PC-9 (cell line): ENCODE data around the gene PAEP. TPM values are rescaled to one million over a fixed set of nuclear protein-coding genes. Genes with fewer than 3 reads are reported as not detected.
"Not testable (repeated sequence)": the region's sequence is repeated elsewhere in the genome, so short reads cannot be mapped to it uniquely, and the experiment has no call there.

Experiments
- BruUV-seq: library from RNA; stranded (reverse); fragments of 400-500 nt; replicated peaks from 2 replicates; lab custom pipeline; 2021; lab: Mats Ljungman, UMichigan
- CTCF ChIA-PET: fragments of 300-600 bp; sonication (Branson Sonifier 250); formaldehyde crosslinking; loops from one replicate; lab custom pipeline; 2022; ENCODE audit warnings: antibody characterized with exemption; lab: Charles Lee
- POLR2A ChIA-PET: fragments of 300-600 bp; sonication (Branson Sonifier 250); formaldehyde crosslinking; loops from one replicate; lab custom pipeline; 2022; ENCODE audit warnings: antibody characterized with exemption; ENCODE audit not compliant: unreplicated experiment; lab: Charles Lee
- DNase-seq, 2 experiments: peaks; one replicate each; pipeline versions ENCODE4 v3.0.0 to v3.0.0-alpha.2; 2015 to 2022; ENCODE audit warnings: mixed read lengths in 1 of 2
- H2AFZ ChIP-seq: fragments of 200-600 bp; sonication (generic); 2 replicates; pipeline ENCODE4 v1.8.1; 2017; ENCODE audit warnings: antibody characterized with exemption
- H3F3A ChIP-seq: fragments of 200-600 bp; sonication (generic); 2 replicates; pipeline ENCODE4 v1.8.1; 2017; ENCODE audit warnings: antibody characterized with exemption, mild to moderate bottlenecking, low read depth; ENCODE audit not compliant: insufficient read depth
- H3K27ac ChIP-seq: fragments of 200-600 bp; sonication (generic); 2 replicates; pipeline ENCODE4 v1.6.1; 2016; ENCODE audit warnings: mixed run types
- H3K27me3 ChIP-seq: fragments of 200-600 bp; sonication (generic); 2 replicates; pipeline ENCODE4 v1.6.1; 2016; ENCODE audit warnings: low read depth, mixed run types; ENCODE audit not compliant: insufficient read depth
- H3K36me3 ChIP-seq: fragments of 200-600 bp; sonication (generic); 2 replicates; pipeline ENCODE4 v1.6.1; 2016; ENCODE audit warnings: low read depth, mixed run types
- H3K4me1 ChIP-seq: fragments of 200-600 bp; sonication (generic); replicated peaks from 2 replicates; pipeline ENCODE4 v1.6.1; 2016; ENCODE audit warnings: mixed run types; ENCODE audit not compliant: insufficient read depth
- H3K4me2 ChIP-seq: fragments of 200-600 bp; sonication (generic); 2 replicates; pipeline ENCODE4 v1.6.1; 2017; ENCODE audit warnings: mixed run types
- H3K4me3 ChIP-seq: fragments of 200-600 bp; sonication (generic); 2 replicates; pipeline ENCODE4 v1.6.1; 2016; ENCODE audit warnings: mixed run types
- H3K79me2 ChIP-seq: fragments of 200-600 bp; sonication (generic); 2 replicates; pipeline ENCODE4 v1.6.1; 2017; ENCODE audit warnings: low read depth, mixed run types
- H3K9me2 ChIP-seq: fragments of 200-600 bp; sonication (generic); 2 replicates; pipeline ENCODE4 v1.8.1; 2017; ENCODE audit warnings: mild to moderate bottlenecking; ENCODE audit not compliant: insufficient read depth
- H3K9me3 ChIP-seq: fragments of 200-600 bp; sonication (generic); 2 replicates; pipeline ENCODE4 v1.8.1; 2016; ENCODE audit warnings: low read depth; ENCODE audit not compliant: insufficient read depth
- H4K20me1 ChIP-seq: fragments of 200-600 bp; sonication (generic); 2 replicates; pipeline ENCODE4 v1.8.1; 2017; ENCODE audit not compliant: insufficient read depth
- CTCF ChIP-seq: fragments of 200-600 bp; sonication (generic); conservative IDR thresholded peaks from 2 replicates; pipeline ENCODE4 v1.6.1; 2017; ENCODE audit warnings: mixed run types, antibody characterized with exemption, mild to moderate bottlenecking, moderate library complexity
- EZH2 ChIP-seq: fragments of 200-600 bp; sonication (generic); IDR thresholded peaks from 2 replicates; pipeline ENCODE4 v1.8.0; 2017; ENCODE audit warnings: antibody characterized with exemption, low read depth
- intact Hi-C: fragments of 100-400 bp; cut with micrococcal nuclease; formaldehyde crosslinking; loops from one replicate; pipeline ENCODE4 v1.10.0; 2022; ENCODE audit not compliant: unreplicated experiment
- total RNA-seq: library from RNA; stranded (reverse); gene quantifications from 2 replicates; pipeline ENCODE4 v1.2.3, GENCODE V29; 2021

The PAEP gene
- total RNA-seq, 1 experiment from 2014 or later, result not detected

DNA sequence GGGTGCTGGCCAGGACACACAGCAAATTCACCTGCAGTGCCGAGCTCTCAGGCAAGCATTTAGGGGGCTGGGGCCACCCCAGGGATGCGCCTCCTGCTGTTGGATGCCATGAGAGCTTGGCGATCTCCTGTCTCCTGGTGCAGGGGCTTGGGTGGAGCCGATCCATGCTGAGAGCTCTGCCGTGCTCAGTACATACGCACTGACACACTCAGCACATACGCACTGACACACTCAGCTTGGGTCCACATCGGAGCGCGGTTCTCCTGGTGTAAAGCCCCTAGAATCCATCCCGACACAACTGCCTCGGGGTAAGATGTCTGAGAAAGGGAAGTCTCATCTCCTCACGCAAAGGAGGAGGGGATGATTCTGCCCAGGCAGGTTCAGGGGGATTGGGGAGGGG lies 25.9 kb upstream of the PAEP start:
- peaks cover 93% of the 10 kb centered on the region for H3K27me3 ChIP-seq
- H3K9me3 ChIP-seq, DNase-seq, H3K4me3 ChIP-seq, H3K4me1 ChIP-seq, H3K9me2 ChIP-seq, intact Hi-C loops, H3K36me3 ChIP-seq, H3K27ac ChIP-seq, H3K4me2 ChIP-seq, H4K20me1 ChIP-seq, CTCF ChIA-PET, POLR2A ChIA-PET, H3K79me2 ChIP-seq, H2AFZ ChIP-seq, BruUV-seq, H3F3A ChIP-seq: not testable (repeated sequence)

DNA sequence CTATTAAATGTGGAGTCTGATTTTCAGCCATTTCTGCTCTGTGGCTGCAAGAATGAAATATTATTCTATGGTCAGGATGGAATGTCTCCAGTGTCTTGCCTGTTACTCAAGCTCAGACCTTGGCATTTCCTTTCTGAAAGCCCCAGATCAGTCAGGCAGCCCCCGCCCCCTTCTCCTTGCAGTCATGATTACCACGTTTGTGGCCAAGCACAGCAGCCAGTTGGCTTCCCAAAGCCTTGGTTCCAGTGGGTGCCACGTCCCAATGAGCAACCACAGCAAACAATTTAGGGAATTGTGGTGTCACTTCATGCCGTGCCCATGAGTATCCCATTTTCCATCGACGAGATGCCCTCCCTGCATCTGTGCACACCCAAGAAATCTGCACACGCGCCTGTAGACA lies 25.3 kb upstream of the PAEP start:
- TF ChIP-seq EZH2 (no peak), CTCF (no peak)
- H3F3A ChIP-seq, result no peaks in the 10 kb centered on the region
- BruUV-seq, result no TSS peak
- no peak overlapping the region for H3K4me3 ChIP-seq
- no peaks in the 10 kb centered on the region for H3K9me2 ChIP-seq
- H4K20me1 ChIP-seq, result no peaks in the 10 kb centered on the region
- ChIA-PET CTCF (no interaction called here), POLR2A (no interaction called here)
- H2AFZ ChIP-seq, result no peak overlapping the region
- peaks cover 93% of the 10 kb centered on the region for H3K27me3 ChIP-seq
- intact Hi-C loops, result no loop called here
- no peak overlapping the region for H3K4me2 ChIP-seq
- no peaks in the 10 kb centered on the region for H3K4me1 ChIP-seq
- no peaks in the 10 kb centered on the region for H3K36me3 ChIP-seq
- DNase-seq, result no peak
- H3K79me2 ChIP-seq, result no peaks in the 10 kb centered on the region
- no peaks in the 10 kb centered on the region for H3K9me3 ChIP-seq
- H3K27ac ChIP-seq, result no peak overlapping the region

DNA sequence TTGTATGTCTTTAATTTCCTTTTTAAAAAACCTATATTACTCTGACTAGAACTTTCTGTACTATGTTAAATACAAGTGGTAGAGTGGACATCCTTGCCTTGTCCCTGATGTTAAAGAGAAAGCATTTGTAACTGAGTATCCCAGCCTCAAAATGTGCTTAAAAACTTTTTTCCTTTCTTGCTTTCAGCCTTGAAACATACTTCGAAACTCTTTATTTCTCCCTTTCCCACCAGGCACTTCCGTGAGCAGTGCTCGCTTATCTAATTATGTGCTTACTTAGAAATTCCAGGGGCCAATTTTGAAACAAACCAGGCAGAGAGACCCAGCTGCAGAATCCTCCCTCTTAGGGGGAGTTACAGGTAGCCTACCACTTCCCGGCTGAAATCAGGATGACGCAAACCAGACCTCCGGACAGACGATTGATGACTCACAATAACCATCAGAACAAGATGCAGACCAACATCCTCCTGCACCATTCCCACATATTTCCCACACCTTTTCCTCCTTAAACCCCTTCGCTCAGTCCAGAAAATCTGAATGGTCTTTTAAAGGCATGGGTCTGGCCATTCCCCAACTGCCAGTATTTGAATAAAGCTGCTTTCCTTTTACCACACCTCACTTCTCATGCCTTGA lies 18.2 kb upstream of the PAEP start:
- CTCF ChIA-PET, H3K27ac ChIP-seq, H2AFZ ChIP-seq, intact Hi-C loops, H3K36me3 ChIP-seq, DNase-seq, POLR2A ChIA-PET, H3K4me3 ChIP-seq, BruUV-seq, H3K4me1 ChIP-seq, H3K9me2 ChIP-seq, H4K20me1 ChIP-seq, H3K79me2 ChIP-seq, H3F3A ChIP-seq, H3K9me3 ChIP-seq: not testable (repeated sequence)
- Histone ChIP-seq H3K27me3 (peaks cover 70% of the 10 kb centered on the region), H3K4me2 (peak overlapping the region; percentile 13; the same call in 1 of the 2 replicates)

DNA sequence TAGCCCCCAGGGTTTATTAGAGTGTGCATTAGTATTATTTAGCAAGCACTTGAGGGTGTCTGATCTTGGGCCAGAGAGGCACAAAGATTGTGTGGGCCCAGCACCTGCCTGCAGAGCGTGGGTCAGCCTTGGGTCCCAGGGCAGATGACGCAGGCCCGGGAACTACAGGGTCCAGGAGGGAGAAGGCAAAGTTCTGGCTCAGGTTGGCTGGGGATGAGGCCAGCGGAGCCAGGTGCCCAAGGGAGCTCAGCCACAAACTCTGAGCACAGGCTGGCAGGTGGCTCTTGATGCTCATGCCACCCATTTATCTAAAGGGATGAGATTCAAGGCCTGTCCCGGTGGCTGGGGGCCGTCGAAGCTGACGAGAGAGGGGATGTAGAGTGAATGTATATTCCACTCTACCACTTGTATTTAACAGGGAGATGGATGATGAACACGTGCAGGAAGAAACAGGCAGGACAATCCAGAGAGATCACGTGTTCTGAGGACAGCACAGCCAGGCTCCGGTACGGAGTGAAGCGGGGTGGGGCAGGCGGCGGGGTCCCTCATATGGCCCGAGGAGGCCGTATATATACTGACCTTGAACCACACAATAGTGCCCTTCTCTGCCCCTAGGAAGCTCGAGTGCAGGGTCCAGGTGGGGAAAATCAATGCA lies 16.4 kb upstream of the PAEP start:
- Histone ChIP-seq H3K36me3 (no peaks in the 10 kb centered on the region), H3K4me2 (no peak overlapping the region), H3K4me1 (no peaks in the 10 kb centered on the region), H2AFZ (no peak overlapping the region), H3K9me2 (no peaks in the 10 kb centered on the region), H3F3A (no peaks in the 10 kb centered on the region), H4K20me1 (peaks cover 3% of the 10 kb centered on the region; the same call in 1 of the 2 replicates), H3K4me3 (no peak overlapping the region), H3K27ac (no peak overlapping the region), H3K79me2 (no peaks in the 10 kb centered on the region), H3K27me3 (peaks cover 58% of the 10 kb centered on the region), H3K9me3 (no peaks in the 10 kb centered on the region)
- POLR2A ChIA-PET, result no interaction called here
- BruUV-seq, result no TSS peak
- DNase-seq, result no peak
- CTCF ChIA-PET, result no interaction called here
- TF ChIP-seq CTCF, result no peak
- TF ChIP-seq EZH2, result no peak
- intact Hi-C loops, result no loop called here

DNA sequence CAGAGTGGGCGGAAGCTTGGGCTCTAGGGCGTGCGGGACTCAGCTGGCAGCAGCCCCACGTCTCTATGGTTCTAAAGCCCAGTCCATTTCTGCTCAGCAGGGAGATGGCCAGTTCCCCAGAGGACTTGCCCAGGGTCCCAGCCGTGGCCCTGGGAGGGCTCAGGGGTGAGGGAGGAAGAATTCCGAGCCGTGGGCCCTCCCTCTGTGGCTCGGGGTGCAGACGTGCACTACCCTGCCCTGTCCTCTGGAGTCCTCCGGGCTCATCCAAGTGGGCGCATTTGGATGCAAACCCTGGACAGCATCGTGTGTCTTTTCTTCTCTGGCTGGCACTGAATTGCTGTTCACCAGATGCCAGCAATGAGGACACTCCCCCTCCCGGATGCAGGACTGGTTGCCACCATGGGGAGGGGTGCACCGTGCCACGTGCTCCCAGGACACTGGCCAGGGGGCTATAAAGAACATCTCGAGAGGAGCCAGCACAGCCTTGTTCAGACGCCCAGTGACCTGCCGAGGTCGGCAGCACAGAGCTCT lies 15.8 kb upstream of the PAEP start, which contains the start of gene OBP2A:
Gene OBP2A (plus strand): TSS at position 481 of the 531 bp plus-strand sequence. CDS start 55 bp downstream, outside the sequence.
- H3K4me2 ChIP-seq, POLR2A ChIA-PET, H3F3A ChIP-seq, H3K9me2 ChIP-seq, H3K4me3 ChIP-seq, H3K79me2 ChIP-seq, H3K27ac ChIP-seq, intact Hi-C loops, H3K4me1 ChIP-seq, H2AFZ ChIP-seq, H3K36me3 ChIP-seq, DNase-seq, BruUV-seq, CTCF ChIA-PET, H4K20me1 ChIP-seq, H3K9me3 ChIP-seq: not testable (repeated sequence)
- peaks cover 58% of the 10 kb centered on the region for H3K27me3 ChIP-seq
